GM10266 (cell line): ENCODE data around the gene CBFA2T3.

Source experiments
- DNase-seq: peaks from one replicate; pipeline ENCODE4 v3.0.0; 2012; ENCODE audit errors: extremely low spot score
- CTCF ChIP-seq: IDR thresholded peaks from 2 replicates; pipeline ENCODE4 v1.5.1; 2012; ENCODE audit warnings: mild to moderate bottlenecking, low read depth; ENCODE audit not compliant: control insufficient read depth, insufficient read depth; ENCODE audit errors: missing control alignments

CBFA2T3 gene

GRCh38 chr16:88888461-88889387 lies 88.3 kb downstream of the CBFA2T3 start:
- no peak for DNase-seq
- no peak for TF ChIP-seq CTCF

GRCh38 chr16:88888057-88888456 lies 89.0 kb downstream of the CBFA2T3 start:
- DNase-seq = no peak
- TF ChIP-seq CTCF = no peak

- DNase-seq = no peak
- no peak for TF ChIP-seq CTCF
These were observed 90.0 kb downstream of the CBFA2T3 start for GRCh38 chr16:88886845-88887521.

- DNase-seq = no peak
- no peak for TF ChIP-seq CTCF
These were observed 90.6 kb downstream of the CBFA2T3 start for GRCh38 chr16:88886420-88886844.

- no peak for DNase-seq
- TF ChIP-seq CTCF = no peak
These were observed 91.2 kb downstream of the CBFA2T3 start for GRCh38 chr16:88885693-88886280.

GRCh38 chr16:88884569-88885271 lies 92.3 kb downstream of the CBFA2T3 start:
- no peak for DNase-seq
- TF ChIP-seq CTCF = no peak
